SK-N-SH (cell line): Measurements from ENCODE around the gene BRCA1. TPM values are rescaled to one million over a fixed set of nuclear protein-coding genes. Genes with fewer than 3 reads are reported as not detected.

Experiments used
- CTCF ChIA-PET: fragments of 300-600, 350-600 bp; formaldehyde crosslinking; extraction: SDS; loops from one replicate; lab custom pipeline; 2021; lab: Yijun Ruan, JAX
- POLR2A ChIA-PET: fragments of 350-600 bp; sonication (Branson Sonifier 250); formaldehyde crosslinking; extraction: SDS; loops from one replicate; lab custom pipeline; 2020; ENCODE audit warnings: antibody characterized with exemption, inconsistent platforms; lab: Yijun Ruan, JAX
- DNase-seq: peaks from one replicate; pipeline ENCODE4 v3.0.0; 2012
- H2AFZ ChIP-seq: fragments of 200-600 bp; sonication (generic); 2 replicates; pipeline ENCODE4 v1.8.1; 2016; ENCODE audit warnings: antibody characterized with exemption, mild to moderate bottlenecking, low read depth
- H3F3A ChIP-seq: fragments of 200-600 bp; sonication (generic); replicated peaks from 2 replicates; pipeline ENCODE3; 2016; ENCODE audit warnings: antibody characterized with exemption, mild to moderate bottlenecking; ENCODE audit not compliant: insufficient read depth
- H3K27ac ChIP-seq, 2 experiments: fragments of 200-500 bp in 1 of 2; fragments of 200-600 bp in 1 of 2; sonication (Bioruptor generic) in 1 of 2; sonication (generic), shearing (Covaris generic) in 1 of 2; 2 replicates each; pipeline versions ENCODE4 v1.5.1 to v1.6.1; 2014 to 2016; ENCODE audit warnings: low read depth in 2 of 2, inconsistent platforms in 1 of 2, low read length in 1 of 2, mild to moderate bottlenecking in 1 of 2, mixed read lengths in 1 of 2
- H3K27me3 ChIP-seq: fragments of 200-600 bp; sonication (generic), shearing (Covaris generic); 2 replicates; pipeline ENCODE4 v1.6.1; 2016; ENCODE audit warnings: mixed run types; ENCODE audit not compliant: insufficient read depth
- H3K36me3 ChIP-seq, 2 experiments: fragments of 200-500 bp in 1 of 2; fragments of 200-600 bp in 1 of 2; sonication (Bioruptor generic) in 1 of 2; sonication (generic) in 1 of 2; replicated peaks in 1 of 2; 2 replicates each; pipeline versions ENCODE3 to v1.5.1; 2014 to 2016; ENCODE audit warnings: low read length in 1 of 2, mild to moderate bottlenecking in 1 of 2; ENCODE audit not compliant: insufficient read depth in 2 of 2, control insufficient read depth in 1 of 2
- H3K4me1 ChIP-seq, 2 experiments: fragments of 200-500 bp in 1 of 2; fragments of 200-600 bp in 1 of 2; sonication (Bioruptor generic) in 1 of 2; sonication (generic), shearing (Covaris generic) in 1 of 2; 2 replicates each; pipeline versions ENCODE4 v1.5.1 to v1.6.1; 2014 to 2016; ENCODE audit warnings: low read depth in 1 of 2, low read length in 1 of 2, mixed run types in 1 of 2; ENCODE audit not compliant: insufficient read depth in 2 of 2, control insufficient read depth in 1 of 2
- H3K4me2 ChIP-seq: fragments of 200-600 bp; sonication (generic), shearing (Covaris generic); 2 replicates; pipeline ENCODE4 v1.6.1; 2017; ENCODE audit warnings: mixed run types
- H3K4me3 ChIP-seq, 2 experiments: fragments of 200-500 bp in 1 of 2; fragments of 200-600 bp in 1 of 2; sonication (Bioruptor generic) in 1 of 2; sonication (generic), shearing (Covaris generic) in 1 of 2; 2 replicates each; pipeline versions ENCODE4 v1.5.1 to v1.8.1; 2014 to 2016; ENCODE audit warnings: low read depth in 2 of 2, inconsistent platforms in 1 of 2, low read length in 1 of 2, mild to moderate bottlenecking in 1 of 2, mixed read lengths in 1 of 2, moderate library complexity in 1 of 2
- H3K79me2 ChIP-seq: fragments of 200-600 bp; sonication (generic); 2 replicates; pipeline ENCODE4 v1.8.1; 2017; ENCODE audit warnings: mild to moderate bottlenecking; ENCODE audit not compliant: insufficient read depth
- H3K9ac ChIP-seq: fragments of 200-600 bp; sonication (generic); 2 replicates; pipeline ENCODE4 v1.6.1; 2017; ENCODE audit warnings: mixed run types
- H3K9me2 ChIP-seq: fragments of 200-600 bp; sonication (generic); 2 replicates; pipeline ENCODE4 v1.6.1; 2017; ENCODE audit warnings: mixed run types
- H3K9me3 ChIP-seq: fragments of 200-600 bp; sonication (generic); 2 replicates; pipeline ENCODE4 v1.6.1; 2017; ENCODE audit warnings: mixed run types, mild to moderate bottlenecking, moderate library complexity
- H4K20me1 ChIP-seq: fragments of 200-600 bp; sonication (generic); 2 replicates; pipeline ENCODE4 v1.6.1; 2017; ENCODE audit warnings: mild to moderate bottlenecking, mixed run types; ENCODE audit not compliant: insufficient read depth
- ELF1 ChIP-seq: IDR thresholded peaks from 2 replicates; pipeline ENCODE4 v1.4.0; 2012
- EP300 ChIP-seq, 2 experiments: IDR thresholded peaks; 2 replicates each; pipeline versions ENCODE4 v1.4.0 to v1.6.1; 2012; ENCODE audit warnings: borderline replicate concordance in 1 of 2, low read depth in 1 of 2, low read length in 1 of 2
- EZH2phosphoT487 ChIP-seq: fragments of 200-600 bp; sonication (generic); IDR thresholded peaks from 2 replicates; pipeline ENCODE4 v1.6.1; 2017; ENCODE audit warnings: low read depth, mixed run types, mild to moderate bottlenecking, antibody characterized with exemption, moderate library complexity, borderline replicate concordance
- FOSL2 ChIP-seq: IDR thresholded peaks from 2 replicates; pipeline ENCODE4 v1.4.0; 2012; ENCODE audit warnings: low read depth, mild to moderate bottlenecking, moderate library complexity, borderline replicate concordance
- FOXJ3 ChIP-seq: sonication (generic); formaldehyde crosslinking; IDR thresholded peaks from 2 replicates; pipeline ENCODE4 v1.5.1; 2020; ENCODE audit warnings: mild to moderate bottlenecking, missing genetic modification reagents
- NRF1 ChIP-seq: IDR thresholded peaks from 2 replicates; pipeline ENCODE4 v1.6.1; 2012; ENCODE audit warnings: low read depth, mild to moderate bottlenecking, low read length
- POLR2AphosphoS5 ChIP-seq: IDR thresholded peaks from 2 replicates; pipeline ENCODE4 v1.6.1; 2012; ENCODE audit warnings: low read depth, low read length
- RCOR1 ChIP-seq: fragments of 150-350 bp; IDR thresholded peaks from 2 replicates; pipeline ENCODE4 v1.6.1; 2017; ENCODE audit warnings: antibody characterized with exemption, low read length
- RFX5 ChIP-seq: IDR thresholded peaks from 2 replicates; pipeline ENCODE4 v1.6.1; 2012; ENCODE audit warnings: mild to moderate bottlenecking, improper control_type of control experiment, low read length
- TAF1 ChIP-seq: IDR thresholded peaks from 2 replicates; pipeline ENCODE4 v1.6.1; 2012; ENCODE audit warnings: low read depth, mild to moderate bottlenecking, low read length, moderate library complexity, borderline replicate concordance
- TEAD4 ChIP-seq: IDR thresholded peaks from 2 replicates; pipeline ENCODE4 v1.4.0; 2012; ENCODE audit warnings: mild to moderate bottlenecking, borderline replicate concordance; ENCODE audit not compliant: insufficient read depth
- YY1 ChIP-seq: IDR thresholded peaks from 2 replicates; pipeline ENCODE4 v1.4.0; 2012; ENCODE audit warnings: low read depth, mild to moderate bottlenecking
- WGBS: methylation state at CpG from one replicate; pipeline ENCODE4 v1.1.6; 2017; ENCODE audit warnings: low lambda C conversion rate; 5-methylcytosine and 5-hydroxymethylcytosine counted together
- polyA plus RNA-seq, 3 experiments: library from polyadenylated mRNA; depleted of rRNA; stranded (reverse); fragments of >200 nt; gene quantifications; 2 replicates each; pipeline ENCODE4 v1.2.3, GENCODE V29; 2012
- TF ChIP-seq, protein P1 (sequence below): IDR thresholded peaks from 2 replicates; pipeline ENCODE4; 2012
- TF ChIP-seq, protein P2 (sequence below): IDR thresholded peaks from 2 replicates; pipeline ENCODE4 v1.4.0; 2012; ENCODE audit warnings: low read depth, borderline replicate concordance
- TF ChIP-seq, protein P3 (sequence below): fragments of 200-600 bp; sonication (generic); IDR thresholded peaks from 2 replicates; pipeline ENCODE4 v1.6.1; 2017; ENCODE audit warnings: antibody characterized with exemption, mild to moderate bottlenecking, moderate library complexity
- TF ChIP-seq, protein P4 (sequence below): IDR thresholded peaks from 2 replicates; pipeline ENCODE4 v1.6.1; 2012; ENCODE audit warnings: mild to moderate bottlenecking, low read depth, low read length, moderate library complexity

The BRCA1 gene
- polyA plus RNA-seq, 1 of the 3 experiments (the other 2 are of a cell fraction), result 11.2 TPM

DNA sequence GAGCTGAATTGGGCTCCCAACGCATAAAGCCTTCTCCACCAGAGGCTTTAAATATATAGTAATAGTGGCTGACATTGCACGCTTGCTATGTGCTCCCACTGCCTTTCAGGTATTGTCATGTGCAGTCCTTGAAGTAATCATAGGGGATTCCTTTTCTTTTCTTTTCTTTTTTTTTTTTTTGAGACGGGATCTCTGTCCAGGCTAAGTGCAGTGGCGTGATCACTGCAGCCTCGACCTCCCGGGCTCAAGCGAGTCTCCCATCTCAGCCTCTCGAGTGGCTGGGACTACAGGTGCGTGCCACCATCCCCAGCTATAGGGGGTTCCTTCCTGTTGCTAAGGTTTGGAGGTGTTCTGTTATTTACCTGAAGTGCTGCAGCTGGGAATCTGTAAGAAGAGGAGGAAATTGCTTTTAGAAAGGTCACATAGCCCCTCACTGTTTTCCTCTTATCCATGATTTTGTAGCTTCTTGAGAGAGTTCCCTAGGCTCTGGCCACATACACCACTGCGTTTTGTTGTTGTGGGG is 126.1 kb downstream of the BRCA1 start:
- no peak for DNase-seq
- H3K4me1 ChIP-seq, result peaks cover 6 to 11% of the 10 kb centered on the region in 2 experiments; a peak in 2 of 4 replicates
- no peaks in the 10 kb centered on the region for H3K27me3 ChIP-seq
- peaks cover 41% of the 10 kb centered on the region for H4K20me1 ChIP-seq
- H3K9me3 ChIP-seq, result no peaks in the 10 kb centered on the region
- ChIA-PET CTCF (interaction anchor here (0.6 to 4.4 kb wide), 10 partner anchors 12 to 421 kb away, joined by 3 to 27 read pairs (median 8); partner anchors contain the start of genes AOC2, BECN1, RND2 and VAT1), POLR2A (interaction anchor here (0.6 to 2.8 kb wide), 10 partner anchors 13 to 445 kb away, joined by 3 to 20 read pairs (median 6); partner anchors contain the start of genes AOC2, BRCA1, PSME3 and RND2)
- peaks cover 66% of the 10 kb centered on the region for H3F3A ChIP-seq
- H3K9me2 ChIP-seq, result no peaks in the 10 kb centered on the region
- peak overlapping the region; percentile 87 to 90 for H3K27ac ChIP-seq
- peaks cover 34 to 40% of the 10 kb centered on the region in 2 experiments for H3K36me3 ChIP-seq
- WGBS, result under 1% methylated on average over 10 of the region's 10 CpGs
- H3K4me3 ChIP-seq, result peak overlapping the region; percentile 85 to 87
- H3K79me2 ChIP-seq, result peaks cover 41% of the 10 kb centered on the region
- peak overlapping the region; percentile 100 for H3K9ac ChIP-seq
- H2AFZ ChIP-seq, result no peak overlapping the region
- peak overlapping the region; percentile 78 for H3K4me2 ChIP-seq
- TF ChIP-seq TEAD4 (no peak), POLR2AphosphoS5 (no peak), TAF1 (no peak), EP300 (IDR thresholded peaks at IDR 0.05; ENCODE audit: borderline replicate concordance in 1 of 2, low read depth in 1 of 2, low read length in 1 of 2) (no peak), RFX5 (no peak), YY1 (no peak), NRF1 (no peak), RCOR1 (no peak), FOXJ3 (CRISPR knock-in tag) (no peak), EZH2phosphoT487 (no peak), FOSL2 (no peak), ELF1 (no peak)
- TF ChIP-seq, protein P1, sequence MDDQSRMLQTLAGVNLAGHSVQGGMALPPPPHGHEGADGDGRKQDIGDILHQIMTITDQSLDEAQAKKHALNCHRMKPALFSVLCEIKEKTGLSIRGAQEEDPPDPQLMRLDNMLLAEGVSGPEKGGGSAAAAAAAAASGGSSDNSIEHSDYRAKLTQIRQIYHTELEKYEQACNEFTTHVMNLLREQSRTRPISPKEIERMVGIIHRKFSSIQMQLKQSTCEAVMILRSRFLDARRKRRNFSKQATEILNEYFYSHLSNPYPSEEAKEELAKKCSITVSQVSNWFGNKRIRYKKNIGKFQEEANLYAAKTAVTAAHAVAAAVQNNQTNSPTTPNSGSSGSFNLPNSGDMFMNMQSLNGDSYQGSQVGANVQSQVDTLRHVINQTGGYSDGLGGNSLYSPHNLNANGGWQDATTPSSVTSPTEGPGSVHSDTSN, result no peak
- TF ChIP-seq, protein P2, sequence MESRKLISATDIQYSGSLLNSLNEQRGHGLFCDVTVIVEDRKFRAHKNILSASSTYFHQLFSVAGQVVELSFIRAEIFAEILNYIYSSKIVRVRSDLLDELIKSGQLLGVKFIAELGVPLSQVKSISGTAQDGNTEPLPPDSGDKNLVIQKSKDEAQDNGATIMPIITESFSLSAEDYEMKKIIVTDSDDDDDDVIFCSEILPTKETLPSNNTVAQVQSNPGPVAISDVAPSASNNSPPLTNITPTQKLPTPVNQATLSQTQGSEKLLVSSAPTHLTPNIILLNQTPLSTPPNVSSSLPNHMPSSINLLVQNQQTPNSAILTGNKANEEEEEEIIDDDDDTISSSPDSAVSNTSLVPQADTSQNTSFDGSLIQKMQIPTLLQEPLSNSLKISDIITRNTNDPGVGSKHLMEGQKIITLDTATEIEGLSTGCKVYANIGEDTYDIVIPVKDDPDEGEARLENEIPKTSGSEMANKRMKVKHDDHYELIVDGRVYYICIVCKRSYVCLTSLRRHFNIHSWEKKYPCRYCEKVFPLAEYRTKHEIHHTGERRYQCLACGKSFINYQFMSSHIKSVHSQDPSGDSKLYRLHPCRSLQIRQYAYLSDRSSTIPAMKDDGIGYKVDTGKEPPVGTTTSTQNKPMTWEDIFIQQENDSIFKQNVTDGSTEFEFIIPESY, result no peak
- TF ChIP-seq, protein P3, sequence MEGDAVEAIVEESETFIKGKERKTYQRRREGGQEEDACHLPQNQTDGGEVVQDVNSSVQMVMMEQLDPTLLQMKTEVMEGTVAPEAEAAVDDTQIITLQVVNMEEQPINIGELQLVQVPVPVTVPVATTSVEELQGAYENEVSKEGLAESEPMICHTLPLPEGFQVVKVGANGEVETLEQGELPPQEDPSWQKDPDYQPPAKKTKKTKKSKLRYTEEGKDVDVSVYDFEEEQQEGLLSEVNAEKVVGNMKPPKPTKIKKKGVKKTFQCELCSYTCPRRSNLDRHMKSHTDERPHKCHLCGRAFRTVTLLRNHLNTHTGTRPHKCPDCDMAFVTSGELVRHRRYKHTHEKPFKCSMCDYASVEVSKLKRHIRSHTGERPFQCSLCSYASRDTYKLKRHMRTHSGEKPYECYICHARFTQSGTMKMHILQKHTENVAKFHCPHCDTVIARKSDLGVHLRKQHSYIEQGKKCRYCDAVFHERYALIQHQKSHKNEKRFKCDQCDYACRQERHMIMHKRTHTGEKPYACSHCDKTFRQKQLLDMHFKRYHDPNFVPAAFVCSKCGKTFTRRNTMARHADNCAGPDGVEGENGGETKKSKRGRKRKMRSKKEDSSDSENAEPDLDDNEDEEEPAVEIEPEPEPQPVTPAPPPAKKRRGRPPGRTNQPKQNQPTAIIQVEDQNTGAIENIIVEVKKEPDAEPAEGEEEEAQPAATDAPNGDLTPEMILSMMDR, result no peak
- TF ChIP-seq, protein P4, sequence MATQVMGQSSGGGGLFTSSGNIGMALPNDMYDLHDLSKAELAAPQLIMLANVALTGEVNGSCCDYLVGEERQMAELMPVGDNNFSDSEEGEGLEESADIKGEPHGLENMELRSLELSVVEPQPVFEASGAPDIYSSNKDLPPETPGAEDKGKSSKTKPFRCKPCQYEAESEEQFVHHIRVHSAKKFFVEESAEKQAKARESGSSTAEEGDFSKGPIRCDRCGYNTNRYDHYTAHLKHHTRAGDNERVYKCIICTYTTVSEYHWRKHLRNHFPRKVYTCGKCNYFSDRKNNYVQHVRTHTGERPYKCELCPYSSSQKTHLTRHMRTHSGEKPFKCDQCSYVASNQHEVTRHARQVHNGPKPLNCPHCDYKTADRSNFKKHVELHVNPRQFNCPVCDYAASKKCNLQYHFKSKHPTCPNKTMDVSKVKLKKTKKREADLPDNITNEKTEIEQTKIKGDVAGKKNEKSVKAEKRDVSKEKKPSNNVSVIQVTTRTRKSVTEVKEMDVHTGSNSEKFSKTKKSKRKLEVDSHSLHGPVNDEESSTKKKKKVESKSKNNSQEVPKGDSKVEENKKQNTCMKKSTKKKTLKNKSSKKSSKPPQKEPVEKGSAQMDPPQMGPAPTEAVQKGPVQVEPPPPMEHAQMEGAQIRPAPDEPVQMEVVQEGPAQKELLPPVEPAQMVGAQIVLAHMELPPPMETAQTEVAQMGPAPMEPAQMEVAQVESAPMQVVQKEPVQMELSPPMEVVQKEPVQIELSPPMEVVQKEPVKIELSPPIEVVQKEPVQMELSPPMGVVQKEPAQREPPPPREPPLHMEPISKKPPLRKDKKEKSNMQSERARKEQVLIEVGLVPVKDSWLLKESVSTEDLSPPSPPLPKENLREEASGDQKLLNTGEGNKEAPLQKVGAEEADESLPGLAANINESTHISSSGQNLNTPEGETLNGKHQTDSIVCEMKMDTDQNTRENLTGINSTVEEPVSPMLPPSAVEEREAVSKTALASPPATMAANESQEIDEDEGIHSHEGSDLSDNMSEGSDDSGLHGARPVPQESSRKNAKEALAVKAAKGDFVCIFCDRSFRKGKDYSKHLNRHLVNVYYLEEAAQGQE, result no peak
